DMS 273 (cell line): ENCODE results near the gene CLEC16A.
A peak's percentile ranks its signal among the peaks of the same experiment; 100 is the strongest.

Source experiments
- DNase-seq: peaks from one replicate; lab custom pipeline; 2025; ENCODE audit not compliant: unreplicated experiment; lab: John Stamatoyannopoulos, UW

CLEC16A gene

DNA sequence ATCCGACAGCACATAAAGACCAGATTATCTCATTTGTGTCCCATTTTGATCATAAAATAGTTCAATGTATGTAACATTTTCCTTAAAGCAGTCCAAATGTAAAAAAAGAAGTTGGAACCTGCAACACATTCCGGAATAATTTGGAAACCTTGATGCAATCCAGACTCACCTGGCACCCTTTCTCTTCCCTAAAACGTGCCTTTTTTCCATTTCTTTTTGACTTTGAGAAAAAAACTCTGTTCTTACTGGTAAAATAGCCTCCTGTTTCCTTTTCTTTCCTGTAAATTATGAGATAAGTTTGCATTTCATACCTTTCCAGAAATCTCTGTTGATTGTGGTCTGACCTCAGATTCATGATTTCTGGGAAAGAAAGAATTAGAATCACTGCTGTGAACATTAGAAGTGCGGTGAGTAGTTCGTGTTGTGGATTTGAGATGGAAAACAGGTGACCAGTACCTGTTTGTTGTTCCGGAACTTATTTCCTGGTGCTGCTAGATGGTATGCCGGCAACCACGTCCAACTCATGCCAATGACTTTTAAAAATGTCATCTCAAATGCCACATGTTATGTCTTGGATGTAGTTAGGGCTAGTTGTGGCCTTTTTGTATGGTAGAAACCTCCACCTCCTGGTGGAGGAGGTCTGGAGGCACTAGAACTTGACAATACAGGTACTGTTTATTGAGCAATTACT lies 203.5 kb downstream of the CLEC16A start:
- DNase-seq: no peak

DNA sequence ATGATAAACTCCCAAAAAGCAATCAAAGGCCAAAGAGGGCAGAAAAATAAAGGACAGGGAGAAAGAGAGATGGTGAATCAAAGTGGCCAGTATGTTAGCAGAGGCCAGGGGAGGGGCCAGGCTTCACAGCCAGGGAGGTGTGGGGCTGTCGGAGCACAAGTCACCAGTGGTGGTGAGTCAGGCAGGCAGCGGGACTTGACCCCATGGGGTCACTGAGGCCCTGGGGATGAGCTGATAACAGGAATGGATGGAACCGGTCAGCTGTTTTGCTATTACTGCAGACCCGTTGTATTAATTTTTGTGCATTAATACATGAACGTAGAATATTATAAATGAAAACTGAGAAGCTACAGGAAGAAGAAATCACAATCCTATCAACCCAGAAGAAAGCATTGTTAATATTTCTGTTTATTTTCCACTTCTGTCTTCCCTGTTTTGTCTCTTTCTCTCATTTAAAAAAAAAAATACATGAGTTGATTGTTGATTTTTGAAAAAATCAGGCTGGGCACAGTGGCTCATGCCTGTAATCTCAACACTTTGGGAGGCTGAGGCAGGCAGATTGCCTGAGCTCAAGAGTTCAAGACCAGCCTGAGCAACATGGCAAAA lies 204.8 kb downstream of the CLEC16A start:
- no peak for DNase-seq

DNA sequence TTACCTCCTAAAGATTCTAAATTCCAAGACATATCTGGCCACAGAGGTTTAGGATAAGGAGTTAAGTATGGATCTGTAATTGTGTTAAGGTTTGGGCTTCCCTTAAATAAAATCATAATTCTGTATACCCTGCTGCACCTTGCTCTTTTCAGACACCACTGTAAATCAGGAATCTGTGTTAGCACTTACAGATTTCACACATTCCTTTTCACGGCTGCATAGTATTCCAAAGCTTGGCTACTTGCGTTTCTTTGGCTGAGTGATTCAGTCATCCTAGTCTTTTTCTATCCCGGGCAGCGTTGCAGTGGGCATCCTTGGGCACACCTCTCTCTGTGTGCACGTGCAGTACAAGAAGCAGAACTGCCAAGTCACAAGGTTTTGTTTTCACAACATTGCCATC lies 205.8 kb downstream of the CLEC16A start:
- no peak for DNase-seq

GRCh38 chr16:11151156-11151884 lies 207.0 kb downstream of the CLEC16A start:
- DNase-seq: peak; percentile 83

DNA sequence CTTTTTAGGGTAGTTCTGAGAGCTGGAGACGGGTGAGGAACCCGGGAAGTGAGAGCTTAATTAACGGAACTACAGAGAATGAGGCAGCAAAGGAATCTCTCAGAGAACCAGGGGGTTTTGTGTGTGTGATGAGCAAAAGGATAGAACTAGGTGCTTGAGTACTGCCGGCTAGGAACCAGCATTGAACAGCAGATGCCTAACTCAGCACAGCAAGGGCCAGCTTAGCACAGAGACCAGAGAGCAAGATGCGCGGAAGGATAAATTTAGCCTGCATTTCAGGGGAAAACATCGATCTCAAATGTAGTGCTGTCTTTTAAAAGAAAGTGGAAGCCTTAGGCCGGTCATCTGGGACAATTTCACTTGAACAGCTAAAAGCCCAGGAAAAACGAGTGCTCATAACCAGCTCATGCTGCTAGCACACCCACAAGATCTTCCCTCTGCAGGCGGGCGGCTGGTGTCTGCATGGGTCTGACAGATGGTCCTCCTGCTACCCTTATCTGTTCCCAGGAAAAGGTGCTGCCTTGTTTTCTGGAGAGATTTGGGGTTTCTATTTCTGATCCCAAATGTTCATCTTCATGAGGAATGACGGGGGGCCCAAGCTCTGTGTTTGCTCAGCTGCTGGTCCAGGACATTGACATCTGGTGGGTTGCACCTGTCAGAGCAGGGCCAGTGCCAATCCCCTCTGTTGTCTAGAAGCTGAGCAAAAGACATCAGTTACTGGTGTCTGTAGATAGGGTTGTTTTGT lies 207.7 kb downstream of the CLEC16A start:
- DNase-seq: peak; percentile 95

GRCh38 chr16:11152677-11153331 lies 208.4 kb downstream of the CLEC16A start:
- DNase-seq: peak; percentile 70

- DNase-seq: no peak
Observed at GRCh38 chr16:11155284-11155806, 211.0 kb downstream of the CLEC16A start.

DNA sequence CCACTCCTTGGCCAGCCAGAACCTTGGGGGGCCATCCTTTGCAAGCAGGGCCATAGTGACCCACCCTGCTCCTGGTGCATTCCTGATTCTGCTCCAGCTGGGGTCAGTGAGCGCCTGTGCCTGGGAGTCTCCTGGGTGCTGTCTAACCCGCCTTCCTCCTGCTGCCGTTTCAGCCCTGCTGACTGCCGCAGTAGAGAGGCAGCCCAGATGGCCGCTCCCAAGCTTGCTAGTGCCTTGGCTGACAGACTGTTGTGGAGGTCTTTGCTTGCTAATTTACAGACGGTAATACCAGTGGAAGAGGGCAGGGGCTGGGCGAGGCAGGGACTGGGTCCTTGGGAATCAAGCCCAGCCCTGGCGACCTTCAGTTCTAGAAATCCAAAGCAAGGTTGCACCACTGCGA lies 212.0 kb downstream of the CLEC16A start:
- DNase-seq: peak; percentile 93

GRCh38 chr16:11157143-11157542 lies 212.8 kb downstream of the CLEC16A start:
- DNase-seq: no peak

GRCh38 chr16:11158018-11158417 lies 213.7 kb downstream of the CLEC16A start:
- DNase-seq: no peak

GRCh38 chr16:11159282-11159681 lies 214.9 kb downstream of the CLEC16A start:
- DNase-seq: no peak

DNA sequence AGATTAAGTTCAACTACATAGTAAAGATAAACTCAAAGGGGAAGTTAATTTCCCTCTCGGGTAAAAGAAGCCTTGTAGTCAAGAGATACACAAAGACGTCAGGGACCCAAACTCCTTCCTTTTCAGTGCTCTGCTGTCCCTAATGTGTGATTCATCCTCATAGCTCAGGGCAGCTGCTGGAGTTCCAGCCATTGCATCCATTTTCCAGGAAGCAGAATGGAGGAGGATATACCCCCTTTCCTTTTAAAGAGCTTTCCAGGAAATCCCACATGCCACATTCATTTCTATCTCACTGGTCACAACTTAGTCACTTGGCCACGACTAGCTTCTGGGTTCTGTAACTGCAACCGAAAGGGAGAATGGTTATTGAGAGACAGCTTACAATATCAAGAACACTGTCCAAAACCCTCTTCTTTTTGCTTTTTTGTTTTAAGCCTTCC lies 216.3 kb downstream of the CLEC16A start:
- DNase-seq: no peak

DNA sequence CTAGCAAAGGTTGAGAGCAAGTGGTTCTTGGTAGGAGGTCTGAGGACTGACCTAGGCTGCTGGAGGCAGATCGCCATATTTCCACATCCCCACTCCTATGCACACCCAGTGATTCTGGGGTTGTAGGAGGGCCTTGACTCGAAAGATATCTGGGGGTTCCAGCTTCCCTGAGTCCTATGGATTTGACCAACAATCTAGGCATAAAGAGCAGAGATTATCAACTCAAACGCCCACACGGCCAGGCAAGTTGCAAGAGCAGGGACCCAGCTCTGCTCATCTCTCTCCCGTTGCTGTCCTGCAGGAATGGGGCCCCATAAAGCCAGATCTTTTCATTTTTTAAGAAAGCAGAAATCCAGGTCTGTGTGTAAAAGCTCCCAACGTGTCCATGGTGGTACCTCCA lies 217.1 kb downstream of the CLEC16A start:
- DNase-seq: no peak

- DNase-seq: no peak
Observed at GRCh38 chr16:11161974-11162373, 217.6 kb downstream of the CLEC16A start.

GRCh38 chr16:11162586-11163268 lies 218.4 kb downstream of the CLEC16A start:
- no peak for DNase-seq

DNA sequence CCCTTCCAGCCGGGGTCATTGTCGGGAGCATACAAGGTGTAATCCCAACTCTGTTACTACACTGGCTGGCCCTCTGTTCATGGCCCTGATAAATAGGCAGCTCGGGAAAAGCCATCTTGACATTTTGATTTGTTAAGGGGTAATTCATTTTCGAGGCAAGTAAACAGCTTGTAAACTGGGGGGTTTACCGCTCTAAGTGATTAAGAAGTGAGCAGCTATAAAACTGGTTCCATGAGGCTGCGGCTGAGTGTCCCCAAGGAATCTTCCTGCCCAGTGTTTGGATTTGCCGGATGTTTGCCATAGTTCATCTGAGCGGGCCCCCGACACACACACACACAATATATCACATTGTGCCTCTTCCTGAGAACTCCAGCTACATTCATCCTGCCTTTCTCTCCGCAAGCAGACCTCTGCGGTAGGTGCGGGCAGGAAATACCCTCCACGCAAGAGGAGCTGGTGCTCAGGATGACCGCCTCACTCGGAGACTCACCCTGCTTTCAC lies 219.4 kb downstream of the CLEC16A start:
- DNase-seq: no peak

GRCh38 chr16:11164482-11165270 lies 220.3 kb downstream of the CLEC16A start:
- peak; percentile 72 for DNase-seq

DNA sequence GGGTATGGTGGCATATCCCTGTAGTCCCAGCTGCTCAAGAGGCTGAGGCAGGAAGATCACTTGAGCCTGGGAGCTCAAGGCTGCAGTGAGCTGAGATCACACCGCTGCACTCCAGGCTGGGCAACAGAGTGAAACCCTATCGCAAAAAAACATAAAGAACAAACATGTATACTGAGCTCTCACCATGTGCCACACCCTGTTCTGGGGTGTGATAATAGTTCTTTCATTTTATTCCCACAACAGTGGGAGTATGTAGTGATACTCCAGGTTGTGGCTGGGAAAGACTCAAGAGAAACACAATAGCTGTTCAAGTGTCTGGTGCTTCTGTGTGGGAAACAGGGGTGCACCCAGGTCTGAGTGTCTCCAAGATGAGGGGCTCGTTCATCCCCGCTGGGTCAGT lies 221.0 kb downstream of the CLEC16A start:
- DNase-seq: no peak
